SJSA1 (cell line): ENCODE measurements around the gene KANSL2. TPM values are rescaled to one million over a fixed set of nuclear protein-coding genes. Genes with fewer than 3 reads are reported as not detected.
"Not testable (repeated sequence)": the region's sequence is repeated elsewhere in the genome, so short reads cannot be mapped to it uniquely, and the experiment has no call there.

Experiments
- DNase-seq, 2 experiments: peaks; one replicate each; pipeline ENCODE4 v3.0.0-alpha.2; 2015 to 2020; ENCODE audit warnings: low spot score in 2 of 2, low read depth in 1 of 2
- H3K27ac ChIP-seq: fragments of 250-450 bp; sonication (Bioruptor Pico); 2 replicates; pipeline ENCODE4 v1.5.1; 2020; ENCODE audit warnings: mild to moderate bottlenecking, moderate library complexity
- H3K27me3 ChIP-seq: fragments of 250-450 bp; sonication (Bioruptor Pico); replicated peaks from 2 replicates; pipeline ENCODE4 v1.5.1; 2020; ENCODE audit warnings: mild to moderate bottlenecking, moderate library complexity
- H3K36me3 ChIP-seq: fragments of 250-450 bp; sonication (Bioruptor Pico); 2 replicates; pipeline ENCODE4 v1.5.1; 2020; ENCODE audit warnings: mild to moderate bottlenecking
- H3K4me1 ChIP-seq: fragments of 250-450 bp; sonication (Bioruptor Pico); replicated peaks from 2 replicates; pipeline ENCODE4 v1.6.1; 2021; ENCODE audit warnings: mild to moderate bottlenecking
- H3K4me3 ChIP-seq: fragments of 250-450 bp; sonication (Bioruptor Pico); 2 replicates; pipeline ENCODE4 v1.5.1; 2020; ENCODE audit warnings: mild to moderate bottlenecking
- H3K9me3 ChIP-seq: fragments of 250-450 bp; sonication (Bioruptor Pico); replicated peaks from 2 replicates; pipeline ENCODE4 v1.5.1; 2020; ENCODE audit warnings: mild to moderate bottlenecking
- total RNA-seq: library from RNA; depleted of rRNA; stranded (reverse); fragments of >200 nt; shearing (Covaris generic); gene quantifications from 2 replicates; pipeline ENCODE4 v1.2.3, GENCODE V29; 2014

Gene KANSL2
- total RNA-seq, 1 experiment from 2014 or later, result 54.4 TPM

DNA sequence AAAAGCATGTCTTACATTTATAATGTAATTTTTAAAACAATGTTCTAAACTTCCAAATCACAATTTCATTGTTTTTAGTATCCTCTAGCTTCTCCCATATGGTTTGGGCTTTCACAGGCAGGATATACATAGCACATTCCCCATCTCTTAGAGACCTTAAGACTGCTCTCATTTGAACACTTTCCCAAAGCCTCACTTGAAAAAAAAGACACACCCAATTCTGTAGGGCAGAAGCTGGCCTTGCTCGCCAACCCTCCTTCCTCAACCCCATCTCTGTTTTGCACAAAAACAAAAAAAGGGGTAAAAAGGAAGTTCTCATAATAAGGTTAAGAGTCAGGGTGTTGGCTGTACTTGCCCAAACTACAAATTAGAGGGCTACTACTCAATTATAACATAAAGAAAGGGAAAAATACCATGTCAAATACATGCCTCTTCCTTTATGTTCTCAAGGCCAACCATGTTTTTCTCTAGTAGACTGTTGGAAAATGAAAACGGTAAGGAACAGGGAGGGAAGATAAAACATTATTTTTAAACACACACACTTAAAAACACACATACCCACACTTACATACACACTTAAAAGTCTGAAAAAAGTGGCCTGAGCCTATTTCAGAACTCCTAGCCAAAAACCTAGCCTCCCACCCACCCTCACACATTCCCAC lies 9.9 kb upstream of the KANSL2 start:
- H3K36me3 ChIP-seq, result peaks cover 84% of the 10 kb centered on the region
- H3K27ac ChIP-seq, result no peak overlapping the region
- no peak for DNase-seq
- no peaks in the 10 kb centered on the region for H3K9me3 ChIP-seq
- no peak overlapping the region for H3K4me3 ChIP-seq
- no peaks in the 10 kb centered on the region for H3K4me1 ChIP-seq
- H3K27me3 ChIP-seq, result no peaks in the 10 kb centered on the region

DNA sequence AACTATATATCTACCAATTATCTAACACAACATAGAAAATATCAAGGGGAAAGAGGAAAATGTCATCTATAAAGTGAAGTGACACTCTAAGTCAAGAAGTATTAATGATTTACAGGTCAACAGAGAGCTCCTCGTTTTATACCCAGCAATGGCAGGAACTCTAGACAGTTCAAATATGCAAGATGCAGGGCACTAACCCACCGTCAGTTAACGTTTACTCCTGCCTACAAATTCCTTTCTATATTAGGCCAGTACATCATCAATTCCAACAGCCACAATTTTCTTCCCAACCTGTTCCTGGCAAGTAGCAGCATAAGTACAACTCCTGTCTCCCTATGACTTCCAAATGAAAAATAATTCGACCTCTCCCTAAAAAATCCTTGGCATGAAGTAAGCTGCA lies 9.0 kb upstream of the KANSL2 start:
- peaks cover 76% of the 10 kb centered on the region for H3K36me3 ChIP-seq
- no peak overlapping the region for H3K27ac ChIP-seq

DNA sequence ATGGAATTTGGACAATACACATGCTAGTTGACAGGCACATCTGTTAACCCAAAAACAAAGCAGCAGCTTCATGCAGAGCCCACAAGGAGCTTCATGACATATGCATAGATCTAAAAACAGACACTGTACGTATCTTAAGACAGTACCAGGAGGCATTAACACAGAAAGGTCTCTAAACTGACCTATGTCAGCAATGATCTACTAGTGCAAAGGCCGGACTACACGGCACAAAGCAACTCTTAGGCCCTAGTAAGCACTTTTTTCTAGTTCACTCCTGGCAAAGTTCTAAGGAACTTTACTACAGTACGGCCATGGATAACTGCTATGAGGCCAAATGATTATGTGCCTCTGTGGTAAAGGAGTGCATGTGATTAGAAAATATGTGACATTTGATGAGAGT lies 8.4 kb upstream of the KANSL2 start:
- no peak overlapping the region for H3K27ac ChIP-seq
- DNase-seq, result no peak
- no peak overlapping the region for H3K4me3 ChIP-seq
- no peaks in the 10 kb centered on the region for H3K27me3 ChIP-seq
- H3K4me1 ChIP-seq, result no peaks in the 10 kb centered on the region
- H3K36me3 ChIP-seq, result peaks cover 71% of the 10 kb centered on the region
- no peaks in the 10 kb centered on the region for H3K9me3 ChIP-seq

More for the DNA sequence above, 9.0 kb upstream of the KANSL2 start:
- no peaks in the 10 kb centered on the region for H3K27me3 ChIP-seq
- no peak overlapping the region for H3K4me3 ChIP-seq
- no peaks in the 10 kb centered on the region for H3K9me3 ChIP-seq
- H3K4me1 ChIP-seq, result no peaks in the 10 kb centered on the region
- DNase-seq, result no peak

DNA sequence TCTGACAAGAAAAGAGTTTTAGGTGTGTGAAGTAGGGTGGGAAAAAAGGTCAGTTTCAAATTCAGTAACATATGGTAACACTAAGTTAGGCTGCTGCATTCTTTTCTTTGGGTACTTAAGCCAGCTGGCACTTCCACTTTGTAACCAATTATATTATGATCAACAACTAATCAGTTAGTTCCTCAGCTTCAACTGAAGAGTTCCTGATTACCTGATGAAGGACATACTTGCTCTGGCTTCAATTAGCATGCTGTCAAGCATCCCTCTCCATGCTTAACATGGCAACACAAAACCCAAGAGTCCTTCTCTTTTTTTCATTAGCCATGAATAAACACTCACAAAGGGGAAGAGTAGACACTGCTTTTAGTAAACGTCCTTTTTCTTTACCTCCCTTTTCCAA lies 6.8 kb upstream of the KANSL2 start:
- H3K36me3 ChIP-seq, result peaks cover 55% of the 10 kb centered on the region
- no peak overlapping the region for H3K27ac ChIP-seq

DNA sequence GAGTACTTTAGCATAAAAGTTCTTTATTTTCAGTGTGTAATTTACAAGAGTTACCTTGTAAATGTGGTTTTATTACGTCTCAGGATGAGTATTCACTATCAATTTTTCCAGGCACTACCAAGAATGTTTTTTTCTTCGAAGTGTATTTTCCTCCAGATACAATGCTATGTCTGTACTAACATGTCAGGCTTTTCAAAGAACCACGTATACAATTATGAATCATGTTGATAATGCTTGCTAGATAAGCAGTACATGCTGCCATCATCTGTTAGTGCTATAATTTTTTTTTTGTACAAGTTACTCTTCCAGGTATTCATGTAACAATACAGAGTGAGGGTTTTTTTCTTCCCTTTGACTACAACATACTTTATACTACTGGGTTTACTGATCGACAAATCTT lies 5.6 kb upstream of the KANSL2 start:
- Histone ChIP-seq H3K4me1 (no peaks in the 10 kb centered on the region), H3K4me3 (no peak overlapping the region)

More for the DNA sequence above, 6.8 kb upstream of the KANSL2 start:
- H3K4me3 ChIP-seq, result no peak overlapping the region
- H3K27me3 ChIP-seq, result no peaks in the 10 kb centered on the region
- DNase-seq, result no peak
- H3K9me3 ChIP-seq, result no peaks in the 10 kb centered on the region
- H3K4me1 ChIP-seq, result no peaks in the 10 kb centered on the region

DNA sequence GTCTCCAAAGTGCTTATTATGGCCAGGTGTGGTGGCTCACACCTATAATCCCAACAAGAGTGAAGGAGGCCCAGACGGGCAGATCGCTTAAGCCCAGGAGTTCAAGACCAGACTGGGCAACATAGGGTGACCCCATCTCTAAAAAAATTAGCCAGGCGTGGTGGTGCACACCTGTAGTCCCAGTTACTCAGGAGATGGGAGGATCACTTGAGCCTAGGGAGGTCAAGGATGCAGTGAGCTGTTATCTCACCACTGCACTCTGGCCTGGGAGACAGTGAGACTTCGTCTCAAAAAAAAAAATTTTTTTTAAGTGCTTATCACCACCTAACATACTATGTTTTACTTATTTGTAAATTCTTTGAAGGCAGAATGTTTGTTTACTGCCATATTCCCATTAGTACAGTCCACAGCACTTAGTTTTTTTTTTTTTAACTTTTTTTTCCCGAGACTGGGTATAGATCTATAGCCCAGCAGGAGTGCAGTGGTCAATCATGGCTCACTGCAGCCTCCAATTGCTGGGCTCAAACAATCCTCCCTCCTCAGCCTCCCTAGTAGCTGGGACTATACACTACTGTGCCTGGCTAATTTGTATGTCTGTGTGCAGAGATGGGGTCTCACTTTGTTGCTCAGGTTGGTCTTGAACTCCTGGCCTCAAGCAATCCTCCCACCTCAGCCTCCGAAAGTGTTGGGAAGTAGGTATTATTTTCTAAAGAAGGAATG lies 4.7 kb upstream of the KANSL2 start:
- Histone ChIP-seq H3K4me3 (no peak overlapping the region), H3K9me3 (no peaks in the 10 kb centered on the region), H3K4me1 (no peaks in the 10 kb centered on the region), H3K27ac (no peak overlapping the region), H3K36me3 (peaks cover 38% of the 10 kb centered on the region), H3K27me3 (no peaks in the 10 kb centered on the region)
- DNase-seq, result no peak

More for the DNA sequence above, 5.6 kb upstream of the KANSL2 start:
- DNase-seq, result no peak
- Histone ChIP-seq H3K27me3 (no peaks in the 10 kb centered on the region), H3K9me3 (no peaks in the 10 kb centered on the region), H3K27ac (no peak overlapping the region), H3K36me3 (peaks cover 43% of the 10 kb centered on the region)

DNA sequence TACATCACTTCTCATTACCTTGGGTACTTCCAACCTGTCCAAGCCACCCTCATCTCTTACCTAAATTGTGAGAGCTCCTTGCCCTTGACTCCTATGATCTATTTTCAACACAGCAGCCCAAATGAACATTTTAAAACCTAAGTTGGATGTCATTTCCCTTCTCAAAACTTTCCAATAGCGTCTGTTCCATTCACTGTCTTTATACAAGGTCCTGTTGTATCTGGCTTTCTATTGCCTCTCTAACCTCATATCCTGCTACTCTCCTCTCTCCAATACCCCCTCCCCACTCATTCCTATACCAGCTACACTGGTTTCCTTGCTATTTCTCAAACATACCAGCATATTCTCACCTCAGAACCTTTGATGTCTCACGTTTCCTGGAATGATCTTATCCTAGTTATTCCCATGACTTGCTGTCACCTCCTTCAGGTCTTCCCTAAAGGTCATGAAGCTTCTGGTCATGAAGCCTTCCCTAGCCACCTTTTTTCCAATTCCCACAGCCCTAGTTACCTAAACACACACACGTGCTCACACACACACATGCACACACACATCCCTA lies 4.1 kb upstream of the KANSL2 start:
- Histone ChIP-seq H3K27ac (no peak overlapping the region), H3K4me1 (no peaks in the 10 kb centered on the region)

DNA sequence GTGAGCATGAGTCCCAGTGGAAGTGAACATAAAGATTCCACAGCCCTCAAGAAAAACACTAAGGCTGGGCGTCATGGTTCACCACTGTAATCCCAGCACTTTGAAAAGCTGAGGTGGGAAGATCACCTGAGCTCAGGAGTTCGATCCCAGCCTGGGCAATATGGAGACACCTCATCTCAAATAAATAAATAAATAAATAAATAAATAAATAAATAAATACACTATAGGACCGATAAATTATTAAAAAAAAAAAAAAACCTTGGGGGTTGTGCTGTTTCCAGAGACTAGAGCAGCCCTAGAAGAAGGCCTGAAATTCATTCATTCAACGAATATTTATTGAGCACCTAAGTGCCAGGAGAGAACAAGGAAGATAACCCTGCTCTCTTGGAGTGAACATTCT lies 1.5 kb upstream of the KANSL2 start:
- DNase-seq, result no peak
- no peaks in the 10 kb centered on the region for H3K27me3 ChIP-seq
- no peak overlapping the region for H3K27ac ChIP-seq
- H3K36me3 ChIP-seq, result peaks cover 38% of the 10 kb centered on the region
- H3K4me3 ChIP-seq, result no peak overlapping the region
- peaks cover 14% of the 10 kb centered on the region for H3K4me1 ChIP-seq
- no peaks in the 10 kb centered on the region for H3K9me3 ChIP-seq

More for the DNA sequence above, 4.1 kb upstream of the KANSL2 start:
- Histone ChIP-seq H3K27me3 (no peaks in the 10 kb centered on the region), H3K36me3 (peaks cover 35% of the 10 kb centered on the region), H3K4me3 (no peak overlapping the region), H3K9me3 (no peaks in the 10 kb centered on the region)
- no peak for DNase-seq

DNA sequence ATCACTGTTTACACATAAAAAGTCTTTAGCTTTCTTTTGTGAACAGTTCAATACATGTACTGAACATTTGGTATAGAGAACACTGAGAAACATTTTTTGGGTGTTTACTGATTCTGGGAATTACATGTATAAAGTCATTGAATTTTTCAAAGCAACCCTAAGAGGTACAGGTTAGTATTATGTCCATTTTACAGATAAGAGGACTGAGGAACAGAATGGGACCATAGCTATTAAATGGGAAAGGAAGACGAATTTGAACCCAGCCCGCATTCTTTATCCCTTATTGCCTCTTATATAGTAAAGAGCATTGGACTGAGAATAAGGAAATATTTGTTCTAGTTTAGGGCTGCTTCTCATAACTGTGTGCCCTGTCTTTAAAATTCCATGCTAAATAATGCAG lies 889 bp upstream of the KANSL2 start:
- no peaks in the 10 kb centered on the region for H3K27me3 ChIP-seq
- peaks cover 14% of the 10 kb centered on the region for H3K4me1 ChIP-seq
- no peaks in the 10 kb centered on the region for H3K9me3 ChIP-seq
- peak overlapping the region; percentile 74 for H3K4me3 ChIP-seq
- DNase-seq, result no peak
- H3K36me3 ChIP-seq, result peaks cover 39% of the 10 kb centered on the region
- H3K27ac ChIP-seq, result no peak overlapping the region

DNA sequence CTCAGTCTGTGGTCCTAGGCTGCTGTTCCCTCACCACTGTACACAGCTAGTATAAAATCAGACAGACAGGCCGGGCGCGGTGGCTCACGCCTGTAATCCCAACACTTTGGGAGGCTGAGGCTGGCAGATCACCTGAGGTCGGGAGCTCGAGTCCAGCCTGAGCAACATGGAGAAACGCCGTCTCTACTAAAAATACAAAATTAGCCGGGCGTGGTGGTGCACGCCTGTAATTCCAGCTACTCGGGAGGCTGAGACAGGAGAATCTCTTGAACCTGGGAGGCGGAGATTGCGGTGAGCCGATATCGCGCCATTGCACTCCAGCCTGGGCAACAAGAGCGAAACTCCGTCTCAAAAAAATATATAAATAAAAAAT lies 481 bp upstream of the KANSL2 start:
- not testable (repeated sequence) for H3K27ac ChIP-seq, H3K9me3 ChIP-seq, DNase-seq, H3K27me3 ChIP-seq
- Histone ChIP-seq H3K36me3 (peaks cover 39% of the 10 kb centered on the region), H3K4me1 (peaks cover 14% of the 10 kb centered on the region), H3K4me3 (peak overlapping the region; percentile 74)

DNA sequence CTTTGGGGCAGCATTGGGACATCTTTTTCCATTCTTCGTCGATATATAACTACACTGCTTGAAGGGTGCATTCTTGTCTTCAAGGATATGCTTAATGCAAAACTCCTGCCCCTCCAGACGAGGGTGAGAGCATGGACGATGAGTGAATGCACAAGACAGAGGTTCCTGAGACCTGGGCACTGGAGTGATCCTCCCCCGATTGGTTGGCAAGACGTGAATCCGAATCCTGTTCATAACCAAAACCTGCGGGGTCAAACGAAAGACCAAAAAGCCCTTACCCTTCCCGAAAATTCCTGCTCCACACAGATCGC lies 684 bp downstream of the KANSL2 start:
- H3K9me3 ChIP-seq, result no peaks in the 10 kb centered on the region
- H3K4me1 ChIP-seq, result peaks cover 14% of the 10 kb centered on the region
- peak overlapping the region; percentile 74 for H3K4me3 ChIP-seq
- no peaks in the 10 kb centered on the region for H3K27me3 ChIP-seq
- H3K36me3 ChIP-seq, result peaks cover 50% of the 10 kb centered on the region
- no peak for DNase-seq
- H3K27ac ChIP-seq, result peak overlapping the region; percentile 63; the same call in 1 of the 2 replicates

DNA sequence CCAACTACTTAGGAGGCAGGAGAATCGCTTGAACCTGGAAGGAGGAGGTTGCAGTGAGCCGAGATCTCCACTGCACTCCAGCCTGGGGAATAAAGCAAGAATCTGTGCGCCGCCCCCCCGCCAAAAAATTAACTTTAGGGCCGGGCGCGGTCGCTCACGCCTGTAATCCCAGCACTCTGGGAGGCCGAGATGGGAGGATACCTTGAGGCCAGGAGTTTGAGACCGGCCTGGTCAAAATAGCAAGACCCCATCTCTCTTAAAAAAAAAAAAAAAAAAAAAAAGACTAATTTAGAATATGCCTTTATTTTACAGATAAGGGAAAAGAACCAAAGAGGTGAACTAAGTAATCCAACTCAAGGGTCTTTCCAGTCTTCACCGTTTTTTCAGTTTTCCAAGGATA lies 1.2 kb downstream of the KANSL2 start:
- H3K9me3 ChIP-seq, result no peaks in the 10 kb centered on the region
- H3K36me3 ChIP-seq, result peaks cover 55% of the 10 kb centered on the region
- H3K27me3 ChIP-seq, result no peaks in the 10 kb centered on the region
- H3K4me1 ChIP-seq, result peaks cover 14% of the 10 kb centered on the region
- no peak for DNase-seq
- H3K27ac ChIP-seq, result no peak overlapping the region
- peak overlapping the region; percentile 74 for H3K4me3 ChIP-seq

DNA sequence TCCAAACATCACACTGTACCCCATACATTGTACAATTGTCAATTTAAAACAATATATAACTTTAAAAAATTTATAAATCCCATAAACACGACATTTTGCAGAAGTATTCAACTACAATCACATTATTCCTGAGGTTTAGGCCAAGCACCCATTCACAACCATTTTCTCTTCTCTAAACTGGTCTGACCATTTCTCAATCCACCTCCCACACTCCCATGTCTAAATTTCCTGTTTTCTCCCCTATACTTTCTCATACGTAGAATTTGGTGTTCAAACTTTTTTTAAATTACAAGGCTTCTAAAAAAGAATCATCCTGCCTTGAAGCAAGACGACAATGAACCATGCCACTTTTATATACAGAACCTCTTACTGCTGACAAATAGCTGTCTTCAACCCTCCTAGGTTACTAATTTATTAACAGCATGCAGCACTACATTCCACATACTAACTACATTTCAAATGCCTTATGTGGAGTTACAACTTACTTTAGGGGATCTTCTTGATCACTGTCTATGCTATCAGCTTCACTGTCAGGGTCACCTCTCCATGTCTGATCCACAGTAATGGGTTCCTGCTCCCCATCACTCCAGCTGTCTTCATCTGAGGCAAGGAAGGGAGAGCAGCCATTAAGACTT lies 3.4 kb downstream of the KANSL2 start:
- H3K4me3 ChIP-seq, result no peak overlapping the region
- H3K4me1 ChIP-seq, result peaks cover 14% of the 10 kb centered on the region
- no peak for DNase-seq
- H3K27me3 ChIP-seq, result no peaks in the 10 kb centered on the region
- no peak overlapping the region for H3K27ac ChIP-seq
- H3K9me3 ChIP-seq, result no peaks in the 10 kb centered on the region
- H3K36me3 ChIP-seq, result peaks cover 74% of the 10 kb centered on the region

DNA sequence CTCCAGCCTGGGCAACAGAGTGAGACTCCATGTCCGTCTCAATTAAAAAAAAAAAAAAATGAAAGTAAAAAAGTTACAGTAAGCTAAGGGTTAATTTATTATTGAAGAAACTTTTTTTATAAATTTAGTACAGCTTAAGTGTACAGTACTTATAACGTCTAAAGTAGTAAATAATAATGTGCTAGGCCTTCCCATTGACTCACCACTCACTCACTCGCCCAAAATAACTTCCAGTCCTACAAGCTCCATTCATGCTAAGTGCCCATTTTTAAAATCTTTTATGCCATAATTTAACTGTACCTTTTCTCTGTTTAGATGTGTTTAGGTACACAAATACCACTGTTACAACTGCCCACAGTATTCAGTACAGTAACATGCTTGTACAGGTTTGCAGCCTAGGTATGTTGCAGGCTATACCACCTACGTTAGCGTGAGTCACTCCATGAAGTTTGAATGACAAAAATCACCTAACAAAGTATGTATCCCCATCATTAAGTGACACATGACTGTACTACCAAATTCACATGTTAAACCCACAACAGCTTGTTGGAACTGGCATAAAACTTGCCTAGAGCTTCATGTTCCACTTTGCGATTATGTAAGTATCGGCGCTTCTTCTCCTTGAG lies 10.7 kb downstream of the KANSL2 start:
- Histone ChIP-seq H3K27me3 (no peaks in the 10 kb centered on the region), H3K36me3 (peaks cover 94% of the 10 kb centered on the region), H3K4me3 (no peak overlapping the region), H3K9me3 (no peaks in the 10 kb centered on the region), H3K27ac (no peak overlapping the region), H3K4me1 (peaks cover 4% of the 10 kb centered on the region; the same call in 1 of the 2 replicates)
- no peak for DNase-seq
